RWPE2 (cell line): Measurements from ENCODE around the gene IDUA.

Experiments used
- ATAC-seq: fragments of 200-7000 bp; cut with Tn5 transposase; 3 replicates; pipeline ENCODE4 v1.9.1; 2021; ENCODE audit warnings: low read depth
- DNase-seq: peaks from one replicate; pipeline ENCODE4 v3.0.0-alpha.2; 2020; ENCODE audit warnings: low spot score
- H3K27ac ChIP-seq: fragments of 450-650 bp; 2 replicates; pipeline ENCODE4 v1.5.1; 2017; ENCODE audit warnings: mild to moderate bottlenecking; ENCODE audit not compliant: poor library complexity, severe bottlenecking
- H3K27me3 ChIP-seq: fragments of 250-450 bp; sonication (Bioruptor Pico); 2 replicates; pipeline ENCODE4 v1.5.1; 2021; ENCODE audit warnings: mild to moderate bottlenecking, moderate library complexity; ENCODE audit not compliant: insufficient read depth, poor library complexity, severe bottlenecking
- H3K36me3 ChIP-seq: fragments of 250-450 bp; sonication (Bioruptor Pico); 2 replicates; pipeline ENCODE4 v1.5.1; 2020; ENCODE audit warnings: low read depth, mild to moderate bottlenecking, moderate library complexity
- H3K4me1 ChIP-seq: fragments of 250-450 bp; sonication (Bioruptor Pico); 2 replicates; pipeline ENCODE4 v1.5.1; 2021; ENCODE audit warnings: mild to moderate bottlenecking, moderate library complexity; ENCODE audit not compliant: insufficient read depth, poor library complexity, severe bottlenecking
- H3K4me3 ChIP-seq: fragments of 250-450 bp; sonication (Bioruptor Pico); 2 replicates; pipeline ENCODE4 v1.5.1; 2021; ENCODE audit warnings: mild to moderate bottlenecking, moderate library complexity; ENCODE audit not compliant: severe bottlenecking
- H3K9me3 ChIP-seq: fragments of 250-450 bp; sonication (Bioruptor Pico); 2 replicates; pipeline ENCODE4 v1.5.1; 2021; ENCODE audit warnings: mild to moderate bottlenecking, moderate library complexity; ENCODE audit not compliant: severe bottlenecking
- CTCF ChIP-seq: fragments of 450-650 bp; IDR thresholded peaks from one replicate; pipeline ENCODE4 v1.5.1; 2017; ENCODE audit warnings: mild to moderate bottlenecking, moderate library complexity; ENCODE audit not compliant: poor library complexity, severe bottlenecking

The IDUA gene

GRCh38 chr4:1030031-1030430 lies 43.2 kb downstream of the IDUA start:
- no peak overlapping the region for H3K4me3 ChIP-seq
- H3K27ac ChIP-seq = no peak overlapping the region
- no peak for TF ChIP-seq CTCF
- no peaks in the 10 kb centered on the region for H3K9me3 ChIP-seq
- no peaks in the 10 kb centered on the region for H3K4me1 ChIP-seq
- H3K36me3 ChIP-seq = 0 out of 2 replicates have a peak, but pooled peaks cover 4% of the 10 kb centered on the region
- DNase-seq (no peak), ATAC-seq (no peak)
- H3K27me3 ChIP-seq = no peaks in the 10 kb centered on the region

GRCh38 chr4:1030559-1030958 lies 43.7 kb downstream of the IDUA start:
- ATAC-seq = no peak
- Histone ChIP-seq H3K27ac (no peak overlapping the region), H3K36me3 (0 out of 2 replicates have a peak, but pooled peaks cover 3% of the 10 kb centered on the region), H3K9me3 (no peaks in the 10 kb centered on the region), H3K4me3 (no peak overlapping the region), H3K4me1 (no peaks in the 10 kb centered on the region), H3K27me3 (no peaks in the 10 kb centered on the region)
- no peak for DNase-seq
- TF ChIP-seq CTCF = no peak

- Histone ChIP-seq H3K4me1 (no peaks in the 10 kb centered on the region), H3K9me3 (no peaks in the 10 kb centered on the region), H3K27me3 (no peaks in the 10 kb centered on the region), H3K27ac (no peak overlapping the region), H3K4me3 (no peak overlapping the region), H3K36me3 (no peaks in the 10 kb centered on the region)
- no peak for DNase-seq
- ATAC-seq = no peak
- no peak for TF ChIP-seq CTCF
Measured at GRCh38 chr4:1031346-1031745, 44.5 kb downstream of the IDUA start.

GRCh38 chr4:1031956-1032795 lies 45.3 kb downstream of the IDUA start:
- peak; percentile 50 for TF ChIP-seq CTCF
- Histone ChIP-seq H3K27ac (no peak overlapping the region), H3K4me1 (no peaks in the 10 kb centered on the region), H3K27me3 (no peaks in the 10 kb centered on the region), H3K36me3 (no peaks in the 10 kb centered on the region), H3K9me3 (no peaks in the 10 kb centered on the region), H3K4me3 (no peak overlapping the region)
- ATAC-seq (peak; percentile 48), DNase-seq (no peak)

GRCh38 chr4:1032861-1033260 lies 46.0 kb downstream of the IDUA start:
- DNase-seq (no peak), ATAC-seq (no peak)
- Histone ChIP-seq H3K4me1 (no peaks in the 10 kb centered on the region), H3K27me3 (no peaks in the 10 kb centered on the region), H3K27ac (no peak overlapping the region), H3K4me3 (no peak overlapping the region), H3K36me3 (no peaks in the 10 kb centered on the region), H3K9me3 (no peaks in the 10 kb centered on the region)
- peak; percentile 25 for TF ChIP-seq CTCF
